Measurements from ENCODE around the gene ZFR2. TPM values are rescaled to one million over a fixed set of nuclear protein-coding genes. Genes with fewer than 3 reads are reported as not detected.

ZFR2 gene
- total RNA-seq, 2 experiments from 2014 or later: 0.23 TPM; not detected in 1

DNA sequence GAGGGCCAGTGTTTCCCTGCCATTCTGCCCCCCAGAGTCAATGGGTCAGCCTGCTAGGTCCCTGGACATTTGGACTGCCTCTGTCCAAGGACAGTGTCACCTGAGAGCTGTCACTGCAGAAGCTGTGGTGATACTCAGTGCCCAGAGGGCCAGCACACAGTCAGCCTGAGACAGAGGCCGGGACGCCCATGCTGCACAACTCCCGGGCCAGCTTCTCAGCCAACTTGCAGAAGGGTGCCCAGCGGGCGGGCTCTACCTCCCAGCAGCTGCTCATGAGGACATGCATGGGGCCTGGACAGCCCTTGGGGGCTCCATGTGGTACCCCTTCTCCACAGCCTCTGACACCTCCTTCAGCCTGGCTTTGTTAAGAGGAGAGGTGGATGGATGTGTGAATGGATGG, 93.0 kb downstream of the ZFR2 start:
- peaks cover under 1% of the 10 kb centered on the region for H3K9me3 Mint-ChIP-seq
- no peaks in the 10 kb centered on the region for H3K27me3 Mint-ChIP-seq
- CTCF ChIA-PET: no interaction called here
- no peak for ATAC-seq
- H3K4me1 Mint-ChIP-seq (ENCODE audit: low read depth): no peaks in the 10 kb centered on the region
- TF ChIP-seq, protein P1, sequence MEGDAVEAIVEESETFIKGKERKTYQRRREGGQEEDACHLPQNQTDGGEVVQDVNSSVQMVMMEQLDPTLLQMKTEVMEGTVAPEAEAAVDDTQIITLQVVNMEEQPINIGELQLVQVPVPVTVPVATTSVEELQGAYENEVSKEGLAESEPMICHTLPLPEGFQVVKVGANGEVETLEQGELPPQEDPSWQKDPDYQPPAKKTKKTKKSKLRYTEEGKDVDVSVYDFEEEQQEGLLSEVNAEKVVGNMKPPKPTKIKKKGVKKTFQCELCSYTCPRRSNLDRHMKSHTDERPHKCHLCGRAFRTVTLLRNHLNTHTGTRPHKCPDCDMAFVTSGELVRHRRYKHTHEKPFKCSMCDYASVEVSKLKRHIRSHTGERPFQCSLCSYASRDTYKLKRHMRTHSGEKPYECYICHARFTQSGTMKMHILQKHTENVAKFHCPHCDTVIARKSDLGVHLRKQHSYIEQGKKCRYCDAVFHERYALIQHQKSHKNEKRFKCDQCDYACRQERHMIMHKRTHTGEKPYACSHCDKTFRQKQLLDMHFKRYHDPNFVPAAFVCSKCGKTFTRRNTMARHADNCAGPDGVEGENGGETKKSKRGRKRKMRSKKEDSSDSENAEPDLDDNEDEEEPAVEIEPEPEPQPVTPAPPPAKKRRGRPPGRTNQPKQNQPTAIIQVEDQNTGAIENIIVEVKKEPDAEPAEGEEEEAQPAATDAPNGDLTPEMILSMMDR (IDR thresholded peaks at IDR 0.05): no peak
- no peak for DNase-seq
- intact Hi-C loops (cut with micrococcal nuclease): no loop called here
- no peak overlapping the region for H3K27ac Mint-ChIP-seq
- peaks cover 8% of the 10 kb centered on the region for H3K36me3 Mint-ChIP-seq (ENCODE audit: low read depth)
- H3K4me3 Mint-ChIP-seq: no peak overlapping the region
- POLR2A ChIA-PET: interaction anchor here (1.5 kb wide), 1 partner anchor 8 kb away, joined by 7 read pairs; no protein-coding TSS in a partner anchor

GRCh38 chr19:3775374-3775711, 93.5 kb downstream of the ZFR2 start:
- no peak overlapping the region for H3K27ac Mint-ChIP-seq
- ChIA-PET CTCF (no interaction called here), POLR2A (interaction anchor here (0.9 to 1.5 kb wide), 3 partner anchors 9 to 44 kb away, joined by 3 to 7 read pairs (median 5); no protein-coding TSS in a partner anchor)

DNA sequence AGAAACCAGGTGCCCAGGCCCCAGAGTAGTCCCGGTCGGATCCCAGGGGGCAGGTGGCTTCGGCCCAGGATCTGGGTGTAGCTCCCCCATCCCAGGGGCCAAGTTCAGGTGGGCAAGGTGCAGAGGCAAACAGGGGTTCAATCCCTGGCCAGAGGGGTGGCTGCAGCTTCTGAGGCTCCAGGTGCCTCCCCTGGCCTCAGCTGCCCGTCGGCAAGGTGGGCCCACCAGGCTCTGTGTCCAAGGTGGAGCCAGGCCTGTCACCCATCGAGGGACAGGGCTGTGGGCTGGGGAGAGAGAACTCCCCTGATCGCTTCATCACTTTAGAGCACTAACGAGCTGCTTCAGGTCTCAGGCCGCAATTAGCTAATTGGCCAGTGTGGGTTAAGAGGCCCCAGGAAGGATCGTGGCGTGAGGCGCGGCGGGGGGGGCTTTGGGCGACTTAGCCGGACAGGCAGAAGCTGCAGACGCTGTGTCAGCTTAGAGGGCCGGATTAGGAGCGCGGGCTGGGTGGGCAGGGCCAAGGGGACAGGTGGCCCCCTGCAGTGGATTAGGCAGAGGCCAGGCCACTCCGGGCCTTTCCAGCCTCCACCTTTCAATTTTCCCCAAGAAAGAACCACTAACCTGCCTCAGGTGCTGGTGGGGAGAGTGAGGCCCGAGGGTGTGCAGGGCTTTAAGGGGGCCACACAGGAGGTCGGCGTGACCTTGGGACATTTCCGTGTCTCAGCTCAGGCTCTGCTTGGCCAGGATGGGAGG, 94.0 kb downstream of the ZFR2 start:
- H3K9me3 Mint-ChIP-seq: no peaks in the 10 kb centered on the region
- intact Hi-C loops (cut with micrococcal nuclease): no loop called here
- peaks cover 6% of the 10 kb centered on the region for H3K36me3 Mint-ChIP-seq (ENCODE audit: low read depth)
- ATAC-seq: no peak
- TF ChIP-seq, protein P1 (IDR thresholded peaks at IDR 0.05): no peak
- ChIA-PET POLR2A (interaction anchor here (0.9 to 1.5 kb wide), 3 partner anchors 9 to 44 kb away, joined by 3 to 7 read pairs (median 5); no protein-coding TSS in a partner anchor), CTCF (no interaction called here)
- H3K27me3 Mint-ChIP-seq: no peaks in the 10 kb centered on the region
- no peaks in the 10 kb centered on the region for H3K4me1 Mint-ChIP-seq (ENCODE audit: low read depth)
- no peak overlapping the region for H3K27ac Mint-ChIP-seq
- no peak for DNase-seq
- H3K4me3 Mint-ChIP-seq: no peak overlapping the region

More at GRCh38 chr19:3775374-3775711, 93.5 kb downstream of the ZFR2 start:
- no peaks in the 10 kb centered on the region for H3K4me1 Mint-ChIP-seq (ENCODE audit: low read depth)
- no peak for ATAC-seq
- intact Hi-C loops (cut with micrococcal nuclease): no loop called here
- no peak overlapping the region for H3K4me3 Mint-ChIP-seq
- H3K27me3 Mint-ChIP-seq: no peaks in the 10 kb centered on the region
- peaks cover 6% of the 10 kb centered on the region for H3K36me3 Mint-ChIP-seq (ENCODE audit: low read depth)
- no peak for DNase-seq
- TF ChIP-seq, protein P1 (IDR thresholded peaks at IDR 0.05): no peak
- no peaks in the 10 kb centered on the region for H3K9me3 Mint-ChIP-seq

DNA sequence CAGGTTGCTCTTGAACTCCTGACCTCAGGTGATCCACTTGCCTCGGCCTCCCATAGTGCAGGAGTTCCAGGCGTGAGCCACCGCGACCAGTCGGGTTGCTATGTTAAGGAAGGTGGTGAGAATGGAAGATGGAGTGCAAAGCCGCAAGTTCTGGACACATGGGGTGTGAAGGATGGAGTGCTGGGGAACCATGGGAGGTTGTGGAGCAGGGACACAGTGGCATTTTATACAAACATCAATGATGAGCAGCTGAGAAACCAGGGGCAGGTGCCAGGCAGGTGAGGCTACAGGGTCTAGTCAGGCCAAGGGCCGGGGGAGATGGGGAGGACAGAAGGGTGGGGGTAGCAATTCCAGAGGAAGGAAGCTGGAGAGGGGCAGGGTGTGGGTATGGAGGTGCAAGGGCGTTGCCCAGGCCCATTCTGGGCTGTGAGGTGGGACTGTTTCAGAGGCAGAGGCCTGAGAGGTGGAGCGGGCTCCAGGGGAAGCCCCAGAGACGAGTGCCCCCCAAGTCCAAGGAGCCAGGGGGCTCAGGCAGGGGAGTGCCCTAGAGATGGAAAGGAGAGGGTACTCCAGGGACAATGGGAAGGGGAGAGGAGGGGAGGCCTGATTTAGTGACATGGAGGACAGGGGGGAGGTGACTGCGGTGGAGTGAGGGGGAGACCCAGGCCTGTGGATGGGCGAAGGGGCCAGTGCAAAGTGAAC, 94.9 kb downstream of the ZFR2 start:
- Mint-ChIP-seq H3K27ac (no peak overlapping the region), H3K4me3 (no peak overlapping the region), H3K27me3 (no peaks in the 10 kb centered on the region), H3K4me1 (ENCODE audit: low read depth) (no peaks in the 10 kb centered on the region), H3K36me3 (ENCODE audit: low read depth) (peaks cover 6% of the 10 kb centered on the region), H3K9me3 (no peaks in the 10 kb centered on the region)
- DNase-seq (no peak), ATAC-seq (no peak)
- TF ChIP-seq, protein P1 (IDR thresholded peaks at IDR 0.05): no peak
- intact Hi-C loops (cut with micrococcal nuclease): no loop called here
- ChIA-PET POLR2A (interaction anchor here (1.4 kb wide), 1 partner anchor 10 kb away, joined by 5 read pairs; no protein-coding TSS in a partner anchor), CTCF (interaction anchor here (0.6 kb wide), 1 partner anchor 27 kb away, joined by 3 read pairs; no protein-coding TSS in a partner anchor)
